ENCODE results near the gene GIMAP4. TPM values are rescaled to one million over a fixed set of nuclear protein-coding genes. Genes with fewer than 3 reads are reported as not detected.

Gene GIMAP4
- total and polyA plus RNA-seq, 2 donors (not counting 1 experiment from before 2014, with no cell fraction given): not detected

DNA sequence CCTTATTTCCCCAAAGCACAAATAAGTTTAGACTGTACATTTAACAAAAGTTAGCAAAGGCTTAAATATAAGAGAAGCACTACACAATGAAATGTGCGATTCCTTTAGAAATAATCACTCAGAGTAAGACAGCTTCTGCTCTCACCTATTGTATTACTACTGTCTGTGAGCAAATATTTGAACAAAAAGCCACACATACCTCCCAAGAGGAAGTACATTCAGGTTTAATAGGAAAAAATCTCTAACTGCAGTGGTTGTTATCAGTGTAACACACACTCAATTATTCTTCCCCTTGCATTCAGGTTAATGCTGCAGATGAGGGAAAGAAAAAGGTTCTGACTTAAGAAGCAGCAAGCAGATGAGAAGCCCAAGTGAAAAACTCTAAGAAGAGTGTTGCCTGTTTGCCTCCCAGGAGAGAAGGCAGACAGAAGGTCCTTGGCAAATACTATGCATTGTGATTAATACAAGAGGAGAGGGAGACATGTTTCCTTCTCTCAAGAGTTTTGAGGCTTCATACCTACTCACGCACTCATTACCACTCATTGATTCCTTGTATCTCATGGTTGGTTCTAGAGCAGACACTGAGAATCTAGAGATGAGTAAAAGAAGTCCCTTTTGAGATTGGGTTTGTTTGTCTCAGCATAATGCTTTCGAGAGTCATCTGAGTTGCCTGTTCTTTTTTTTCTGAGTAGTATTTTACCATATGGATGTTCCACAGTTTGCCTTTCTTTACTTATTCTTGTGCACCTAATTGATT lies 13.6 kb downstream of the GIMAP4 start:
- Histone ChIP-seq H3K4me3 (replicated peaks in 1 of 4; ENCODE audit: control extremely low read depth in 1 of 4, insufficient read depth in 1 of 4, low read depth in 3 of 4, low read length in 4 of 4) (no peak overlapping the region), H4K20me1 (ENCODE audit: control insufficient read depth, extremely low read depth, insufficient read depth, low read length) (no peaks in the 10 kb centered on the region), H2AFZ (ENCODE audit: low read length) (no peak overlapping the region), H3K27me3 (ENCODE audit: control insufficient read depth, insufficient read depth, low read length) (no peaks in the 10 kb centered on the region), H3K4me2 (ENCODE audit: extremely low read depth, insufficient read depth, low read length) (no peak overlapping the region), H3K79me2 (ENCODE audit: control insufficient read depth, insufficient read depth, low read length) (no peaks in the 10 kb centered on the region), H3K4me1 (ENCODE audit: control insufficient read depth, extremely low read depth, insufficient read depth, low read length) (no peaks in the 10 kb centered on the region), H3K9me3 (ENCODE audit: control insufficient read depth, insufficient read depth, low read depth, low read length) (no peaks in the 10 kb centered on the region), H3K36me3 (ENCODE audit: control insufficient read depth, insufficient read depth, low read length) (no peaks in the 10 kb centered on the region), H3K27ac (ENCODE audit: insufficient read depth, low read length) (no peak overlapping the region), H3K9ac (ENCODE audit: insufficient read depth, low read length) (no peak overlapping the region)
- DNase-seq (ENCODE audit: low read depth in 2 of 2): no peak
- TF ChIP-seq EZH2 (IDR thresholded peaks at IDR 0.05; ENCODE audit: low read length, missing control alignments): no peak
- TF ChIP-seq, protein P1, sequence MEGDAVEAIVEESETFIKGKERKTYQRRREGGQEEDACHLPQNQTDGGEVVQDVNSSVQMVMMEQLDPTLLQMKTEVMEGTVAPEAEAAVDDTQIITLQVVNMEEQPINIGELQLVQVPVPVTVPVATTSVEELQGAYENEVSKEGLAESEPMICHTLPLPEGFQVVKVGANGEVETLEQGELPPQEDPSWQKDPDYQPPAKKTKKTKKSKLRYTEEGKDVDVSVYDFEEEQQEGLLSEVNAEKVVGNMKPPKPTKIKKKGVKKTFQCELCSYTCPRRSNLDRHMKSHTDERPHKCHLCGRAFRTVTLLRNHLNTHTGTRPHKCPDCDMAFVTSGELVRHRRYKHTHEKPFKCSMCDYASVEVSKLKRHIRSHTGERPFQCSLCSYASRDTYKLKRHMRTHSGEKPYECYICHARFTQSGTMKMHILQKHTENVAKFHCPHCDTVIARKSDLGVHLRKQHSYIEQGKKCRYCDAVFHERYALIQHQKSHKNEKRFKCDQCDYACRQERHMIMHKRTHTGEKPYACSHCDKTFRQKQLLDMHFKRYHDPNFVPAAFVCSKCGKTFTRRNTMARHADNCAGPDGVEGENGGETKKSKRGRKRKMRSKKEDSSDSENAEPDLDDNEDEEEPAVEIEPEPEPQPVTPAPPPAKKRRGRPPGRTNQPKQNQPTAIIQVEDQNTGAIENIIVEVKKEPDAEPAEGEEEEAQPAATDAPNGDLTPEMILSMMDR (conservative IDR thresholded peaks at IDR 0.05 in 1 of 2, IDR thresholded peaks at IDR 0.05 in 1 of 2; ENCODE audit: low read depth in 1 of 2, low read length in 2 of 2): no peak

DNA sequence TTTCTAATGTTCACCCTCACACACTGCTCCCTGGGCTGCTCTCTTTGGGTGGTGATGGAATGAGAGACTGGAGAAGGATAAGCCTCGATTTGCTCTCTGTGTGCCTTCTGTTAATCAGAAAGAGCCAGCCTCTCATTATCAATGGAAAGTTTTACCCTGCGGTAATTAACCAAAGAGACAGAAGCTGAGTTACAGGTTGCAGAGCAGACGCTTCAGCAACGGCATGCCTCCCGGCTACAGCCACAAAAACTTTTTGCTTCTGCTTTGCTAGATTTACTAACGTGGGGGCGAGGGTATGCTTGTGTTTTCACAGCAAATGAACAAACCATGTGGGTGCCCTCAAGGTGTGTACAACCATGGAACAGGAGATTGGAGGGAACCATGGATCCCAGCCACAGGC lies 18.0 kb downstream of the GIMAP4 start:
- TF ChIP-seq, protein P1 (conservative IDR thresholded peaks at IDR 0.05 in 1 of 2, IDR thresholded peaks at IDR 0.05 in 1 of 2; ENCODE audit: low read depth in 1 of 2, low read length in 2 of 2): no peak
- no peak for TF ChIP-seq EZH2 (IDR thresholded peaks at IDR 0.05; ENCODE audit: low read length, missing control alignments)
- Histone ChIP-seq H3K4me2 (ENCODE audit: extremely low read depth, insufficient read depth, low read length) (no peak overlapping the region), H3K9me3 (ENCODE audit: control insufficient read depth, insufficient read depth, low read depth, low read length) (no peaks in the 10 kb centered on the region), H3K27ac (ENCODE audit: insufficient read depth, low read length) (no peak overlapping the region), H3K36me3 (ENCODE audit: control insufficient read depth, insufficient read depth, low read length) (no peaks in the 10 kb centered on the region), H3K4me3 (replicated peaks in 1 of 4; ENCODE audit: control extremely low read depth in 1 of 4, insufficient read depth in 1 of 4, low read depth in 3 of 4, low read length in 4 of 4) (no peak overlapping the region), H2AFZ (ENCODE audit: low read length) (no peak overlapping the region), H3K27me3 (ENCODE audit: control insufficient read depth, insufficient read depth, low read length) (no peaks in the 10 kb centered on the region), H3K4me1 (ENCODE audit: control insufficient read depth, extremely low read depth, insufficient read depth, low read length) (no peaks in the 10 kb centered on the region), H3K79me2 (ENCODE audit: control insufficient read depth, insufficient read depth, low read length) (no peaks in the 10 kb centered on the region), H4K20me1 (ENCODE audit: control insufficient read depth, extremely low read depth, insufficient read depth, low read length) (no peaks in the 10 kb centered on the region), H3K9ac (ENCODE audit: insufficient read depth, low read length) (no peak overlapping the region)
- DNase-seq (ENCODE audit: low read depth in 2 of 2): no peak

DNA sequence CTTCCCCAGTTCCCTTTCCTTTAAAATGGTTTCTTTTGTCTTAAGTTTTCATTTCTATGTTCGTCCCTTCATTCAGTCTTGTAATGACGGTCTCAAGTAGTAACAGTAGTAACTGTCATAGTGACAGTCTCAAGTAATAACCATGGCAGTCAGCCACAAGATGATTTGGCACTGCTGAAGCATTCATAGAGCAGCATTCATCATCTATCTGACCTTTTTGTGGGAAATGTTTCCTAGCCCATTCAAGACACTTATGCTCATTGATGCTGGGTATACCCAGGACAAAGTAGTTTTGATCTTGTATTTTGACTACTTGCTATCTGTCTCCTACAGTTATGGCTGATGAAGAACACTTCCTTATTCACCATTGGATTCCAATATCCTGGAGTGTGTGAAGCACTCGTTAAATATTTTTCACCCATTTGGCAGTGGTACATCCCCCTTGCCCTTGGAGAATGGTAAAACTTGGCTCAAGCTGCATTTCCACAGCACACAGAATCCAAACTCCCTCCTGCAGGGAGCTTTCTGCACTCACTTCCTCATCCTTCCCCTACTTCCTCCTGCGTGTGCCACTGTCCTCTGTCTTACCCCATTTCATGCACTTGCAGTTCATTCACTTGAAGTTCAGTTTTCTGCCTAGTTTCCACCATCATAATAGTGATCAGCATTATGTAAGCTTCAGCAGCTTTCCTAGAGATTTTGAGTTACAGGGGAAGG lies 19.0 kb downstream of the GIMAP4 start:
- H3K9me3 ChIP-seq (ENCODE audit: control insufficient read depth, insufficient read depth, low read depth, low read length): no peaks in the 10 kb centered on the region
- H2AFZ ChIP-seq (ENCODE audit: low read length): no peak overlapping the region
- H3K79me2 ChIP-seq (ENCODE audit: control insufficient read depth, insufficient read depth, low read length): no peaks in the 10 kb centered on the region
- no peak for TF ChIP-seq EZH2 (IDR thresholded peaks at IDR 0.05; ENCODE audit: low read length, missing control alignments)
- TF ChIP-seq, protein P1 (conservative IDR thresholded peaks at IDR 0.05 in 1 of 2, IDR thresholded peaks at IDR 0.05 in 1 of 2; ENCODE audit: low read depth in 1 of 2, low read length in 2 of 2): no peak
- DNase-seq (ENCODE audit: low read depth in 2 of 2): no peak
- no peak overlapping the region for H3K9ac ChIP-seq (ENCODE audit: insufficient read depth, low read length)
- no peak overlapping the region for H3K4me2 ChIP-seq (ENCODE audit: extremely low read depth, insufficient read depth, low read length)
- H3K4me3 ChIP-seq (replicated peaks in 1 of 4; ENCODE audit: control extremely low read depth in 1 of 4, insufficient read depth in 1 of 4, low read depth in 3 of 4, low read length in 4 of 4): no peak overlapping the region
- no peaks in the 10 kb centered on the region for H3K27me3 ChIP-seq (ENCODE audit: control insufficient read depth, insufficient read depth, low read length)
- H3K4me1 ChIP-seq (ENCODE audit: control insufficient read depth, extremely low read depth, insufficient read depth, low read length): no peaks in the 10 kb centered on the region
- no peak overlapping the region for H3K27ac ChIP-seq (ENCODE audit: insufficient read depth, low read length)
- no peaks in the 10 kb centered on the region for H4K20me1 ChIP-seq (ENCODE audit: control insufficient read depth, extremely low read depth, insufficient read depth, low read length)
- no peaks in the 10 kb centered on the region for H3K36me3 ChIP-seq (ENCODE audit: control insufficient read depth, insufficient read depth, low read length)

Measured in fibroblast of lung (primary cell).